Measurements from ENCODE around the gene CSF1R.

Gene CSF1R

GRCh38 chr5:150069672-150070627 lies 16.4 kb downstream of the CSF1R start:
- ATAC-seq (no peak), DNase-seq (no peak)

DNA sequence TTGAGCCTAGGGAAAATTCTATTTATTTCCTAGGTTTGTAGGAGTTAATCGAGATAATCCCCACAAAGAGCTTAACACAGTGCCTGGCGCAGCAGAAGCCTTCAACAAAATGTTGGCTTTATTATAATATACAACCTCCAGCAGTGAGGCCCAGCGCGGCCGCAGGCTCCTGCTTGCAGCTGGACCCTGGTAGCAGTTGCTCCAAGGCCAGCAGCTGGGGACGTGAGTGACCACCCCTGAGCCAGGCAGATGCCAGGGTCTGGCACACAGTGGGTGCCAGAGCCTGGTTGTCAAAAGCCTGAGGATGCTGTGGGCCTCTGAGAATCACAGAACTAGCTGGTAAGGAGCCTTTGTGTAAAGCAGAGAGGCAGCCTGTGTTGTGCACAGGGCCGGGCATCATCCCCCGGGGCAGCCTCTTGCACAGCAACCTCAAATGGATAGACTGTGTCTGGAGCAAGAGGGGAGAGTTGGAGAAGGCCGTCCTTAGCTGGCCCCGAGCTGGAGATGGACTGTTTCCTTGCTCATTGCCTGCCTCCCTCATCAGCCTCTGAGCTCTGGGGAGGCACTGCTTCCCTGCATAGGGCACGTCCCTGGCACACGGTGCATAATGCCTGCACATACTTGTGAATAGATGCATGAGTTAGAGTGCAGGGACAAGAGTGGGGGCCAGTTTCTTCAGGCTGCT lies 17.3 kb downstream of the CSF1R start:
- DNase-seq (no peak), ATAC-seq (no peak)

DNA sequence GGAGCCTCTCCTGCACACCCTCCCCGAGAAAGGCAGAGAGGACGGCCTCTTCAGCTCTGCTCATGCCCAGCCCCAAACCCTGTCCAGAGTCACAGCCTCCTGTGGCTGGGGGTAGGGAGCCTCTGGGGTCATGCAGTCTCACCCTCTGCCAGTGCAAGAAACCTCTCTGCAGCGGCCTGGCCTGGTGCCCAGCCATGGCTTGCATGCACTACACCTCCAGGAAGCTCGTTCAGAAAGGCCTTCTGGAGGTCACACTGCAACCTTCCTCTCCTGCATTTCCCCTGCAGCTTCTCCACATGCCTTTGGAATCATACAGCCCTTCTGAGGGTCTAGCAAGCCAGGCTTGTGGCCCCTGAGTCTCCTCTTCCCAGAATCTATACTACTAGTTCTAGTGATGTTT lies 17.9 kb downstream of the CSF1R start:
- DNase-seq (no peak), ATAC-seq (no peak)

GRCh38 chr5:150068071-150068470 lies 18.3 kb downstream of the CSF1R start:
- ATAC-seq (no peak), DNase-seq (no peak)

DNA sequence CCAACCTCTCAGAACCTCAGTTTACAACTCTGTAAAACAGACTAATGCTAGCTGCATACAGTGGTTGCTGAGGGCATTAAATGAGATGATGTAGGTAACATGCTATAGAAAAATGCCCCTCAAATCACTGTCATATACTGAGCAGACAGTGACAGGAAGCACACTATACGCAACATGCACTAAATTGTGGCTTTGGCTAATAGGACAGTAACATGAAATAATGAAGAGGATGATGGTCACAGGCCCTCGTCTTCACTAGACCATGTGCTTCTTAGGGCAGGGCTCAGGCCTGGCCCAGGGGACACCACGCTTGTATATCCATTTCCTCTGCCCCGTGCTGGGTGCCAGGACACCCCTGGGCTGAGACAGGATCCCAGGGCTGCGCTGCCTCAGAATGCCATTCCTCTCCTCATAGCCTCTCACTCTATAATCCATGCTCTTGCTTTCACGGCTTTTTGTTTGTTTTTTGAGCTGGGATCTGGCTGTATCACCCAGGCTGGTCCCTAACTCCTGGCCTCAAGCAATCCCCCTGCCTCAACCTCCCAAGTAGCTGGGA lies 18.9 kb downstream of the CSF1R start:
- ATAC-seq (no peak), DNase-seq (no peak)

DNA sequence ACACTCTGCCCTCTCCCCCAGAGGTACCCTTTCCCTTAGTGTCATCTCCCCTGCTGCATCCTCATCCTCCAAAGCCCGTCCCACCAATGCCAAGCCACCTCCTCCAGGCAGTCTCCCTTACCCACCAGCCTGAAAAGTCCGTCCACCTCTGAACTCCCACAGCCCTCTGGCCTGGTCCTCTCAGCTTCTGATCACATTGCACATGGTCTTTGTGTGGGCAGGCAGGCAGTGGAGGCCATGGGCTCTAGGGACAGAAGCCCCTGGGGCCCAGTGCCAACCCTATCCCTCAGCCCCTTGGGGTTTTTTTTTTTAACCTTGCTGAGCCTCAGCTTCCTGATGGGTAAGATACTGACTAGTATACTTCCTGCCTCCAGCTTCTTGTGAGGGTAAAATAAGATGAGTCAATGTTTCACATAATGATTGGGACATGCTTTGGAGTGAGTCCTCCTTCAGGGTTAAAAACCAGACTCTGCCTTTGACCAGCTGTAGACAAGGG lies 19.4 kb downstream of the CSF1R start:
- ATAC-seq (peak; percentile 60), DNase-seq (no peak)

GRCh38 chr5:150066436-150066835 lies 19.9 kb downstream of the CSF1R start:
- no peak for ATAC-seq
- DNase-seq = no peak

DNA sequence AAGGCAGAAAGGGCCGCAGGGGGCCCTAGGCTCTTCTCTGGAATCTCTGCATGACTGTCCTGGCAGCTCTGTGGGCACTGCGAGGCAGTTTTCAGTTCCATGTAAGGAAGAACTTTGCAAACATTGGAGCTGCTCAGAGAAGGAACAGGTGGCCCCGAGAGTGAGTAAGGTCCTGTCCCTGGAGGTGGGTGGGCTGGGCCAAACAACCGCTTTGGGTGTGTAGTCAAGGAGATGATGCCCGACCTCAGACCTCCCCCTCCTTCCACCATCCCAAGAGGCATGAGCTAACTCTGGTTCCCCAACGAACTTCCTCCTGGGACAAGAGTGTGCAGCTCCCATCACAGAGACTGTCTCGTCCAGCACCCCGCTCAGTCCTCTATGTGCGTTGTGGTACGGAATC lies 20.5 kb downstream of the CSF1R start:
- no peak for ATAC-seq
- no peak for DNase-seq

- DNase-seq (no peak), ATAC-seq (no peak)
These were observed 21.0 kb downstream of the CSF1R start for GRCh38 chr5:150065346-150065745.

- ATAC-seq (no peak), DNase-seq (no peak)
These were observed 21.6 kb downstream of the CSF1R start for GRCh38 chr5:150064681-150065220.

GRCh38 chr5:150063638-150064037 lies 22.7 kb downstream of the CSF1R start:
- no peak for ATAC-seq
- DNase-seq = no peak

DNA sequence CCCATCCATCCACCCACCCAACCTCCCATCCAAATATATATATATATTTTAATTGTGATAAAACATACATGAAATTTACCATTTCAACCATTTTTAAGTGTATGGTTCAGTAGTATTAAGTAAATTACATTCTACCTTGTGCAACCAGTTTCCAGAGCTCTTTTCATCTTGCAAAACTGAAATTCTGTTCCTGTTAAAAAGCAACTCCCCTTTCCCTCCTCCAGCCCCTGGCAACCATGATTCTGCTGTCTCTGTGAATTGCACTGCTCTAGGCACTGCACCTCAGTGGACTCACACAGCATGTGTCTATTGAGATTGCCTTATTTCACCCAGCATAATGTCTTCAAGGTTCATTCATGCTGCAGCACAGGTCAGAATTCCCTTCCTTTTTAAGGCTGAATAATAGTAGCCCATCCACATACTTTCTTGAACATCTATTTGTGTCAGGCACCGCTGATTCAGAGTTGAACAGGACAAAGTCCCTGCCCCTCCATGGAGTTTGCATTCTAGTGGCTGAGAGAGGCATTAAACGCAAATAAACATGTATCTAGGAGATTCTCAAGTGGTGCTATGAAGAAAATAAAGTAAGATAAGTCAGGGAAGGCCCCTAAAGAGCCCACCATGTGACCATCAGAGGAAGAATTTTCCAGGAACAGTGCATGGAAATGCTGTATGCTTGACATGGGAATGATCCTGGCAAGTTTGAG lies 24.0 kb downstream of the CSF1R start:
- ATAC-seq = no peak
- no peak for DNase-seq

- ATAC-seq (no peak), DNase-seq (no peak)
These were observed 24.8 kb downstream of the CSF1R start for GRCh38 chr5:150061538-150061995.

DNA sequence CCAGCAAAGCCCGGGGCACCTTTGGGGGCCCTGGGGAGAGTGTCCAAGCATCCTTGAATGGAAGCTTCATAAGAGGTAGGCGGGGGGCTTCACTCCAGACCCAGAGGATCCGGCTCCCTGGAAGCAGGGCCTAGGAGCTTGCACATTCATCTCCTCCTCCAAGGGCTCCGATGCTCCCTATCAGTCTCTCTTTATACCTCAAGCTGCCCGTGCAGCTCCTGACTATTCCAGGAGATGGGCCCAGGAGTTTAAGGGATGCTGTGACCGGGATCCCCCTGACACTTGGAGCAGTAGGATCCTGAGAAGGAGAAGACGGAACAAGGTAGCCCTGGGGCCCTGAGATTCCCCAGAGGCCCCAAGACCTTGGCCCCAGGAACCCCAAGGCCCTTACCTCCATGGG lies 25.9 kb downstream of the CSF1R start:
- DNase-seq = no peak

DNA sequence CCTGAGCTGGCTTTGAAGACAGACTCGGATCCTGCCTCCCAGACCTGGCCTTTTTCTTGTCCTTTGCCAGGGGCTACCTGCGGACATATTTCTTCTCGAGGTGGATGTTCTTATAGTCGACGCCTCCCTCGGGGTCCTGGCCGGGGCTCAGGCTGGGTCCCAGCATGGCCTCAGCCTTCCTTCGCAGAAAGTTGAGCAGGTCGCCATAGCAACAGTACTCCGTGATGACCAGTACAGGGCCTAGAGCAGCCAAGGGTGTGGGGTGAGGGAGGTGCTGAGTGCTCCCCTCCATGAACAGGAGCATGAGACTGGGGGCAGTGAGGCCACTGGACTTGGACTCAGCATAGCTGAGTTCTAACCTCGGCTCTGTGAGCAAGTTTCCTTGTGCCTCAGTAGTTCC lies 26.7 kb downstream of the CSF1R start:
- ATAC-seq (no peak), DNase-seq (no peak)

More for the DNA sequence above, 25.9 kb downstream of the CSF1R start:
- no peak for ATAC-seq

GRCh38 chr5:150058480-150059126 lies 27.8 kb downstream of the CSF1R start:
- no peak for DNase-seq
- ATAC-seq = peak; percentile 29

- ATAC-seq (no peak), DNase-seq (no peak)
These were observed 28.4 kb downstream of the CSF1R start for GRCh38 chr5:150057996-150058395.

GRCh38 chr5:150057511-150057910 lies 28.8 kb downstream of the CSF1R start:
- DNase-seq = no peak
- no peak for ATAC-seq

DNA sequence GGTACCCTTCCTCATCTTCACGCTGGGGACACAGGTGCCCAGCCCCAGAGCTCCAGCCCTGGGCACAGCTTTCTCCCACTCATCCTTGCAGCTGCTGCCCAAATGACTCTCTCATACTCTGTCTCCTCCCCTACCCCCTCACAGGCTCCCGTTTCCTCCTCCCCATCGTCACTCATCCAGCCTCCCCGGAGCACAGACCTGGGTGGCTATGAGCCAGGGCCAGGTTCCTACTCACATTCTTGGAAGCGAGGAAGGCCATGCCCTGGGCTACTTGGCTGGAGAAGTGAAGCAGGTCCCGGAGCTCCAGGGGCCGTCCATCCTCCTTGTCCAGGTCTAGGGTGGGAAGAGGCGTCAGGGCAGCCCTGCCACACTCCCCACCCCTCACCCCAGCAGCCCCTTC lies 29.3 kb downstream of the CSF1R start:
- DNase-seq = no peak
- no peak for ATAC-seq

GRCh38 chr5:150056075-150056443 lies 30.3 kb downstream of the CSF1R start:
- no peak for ATAC-seq
- no peak for DNase-seq

DNA sequence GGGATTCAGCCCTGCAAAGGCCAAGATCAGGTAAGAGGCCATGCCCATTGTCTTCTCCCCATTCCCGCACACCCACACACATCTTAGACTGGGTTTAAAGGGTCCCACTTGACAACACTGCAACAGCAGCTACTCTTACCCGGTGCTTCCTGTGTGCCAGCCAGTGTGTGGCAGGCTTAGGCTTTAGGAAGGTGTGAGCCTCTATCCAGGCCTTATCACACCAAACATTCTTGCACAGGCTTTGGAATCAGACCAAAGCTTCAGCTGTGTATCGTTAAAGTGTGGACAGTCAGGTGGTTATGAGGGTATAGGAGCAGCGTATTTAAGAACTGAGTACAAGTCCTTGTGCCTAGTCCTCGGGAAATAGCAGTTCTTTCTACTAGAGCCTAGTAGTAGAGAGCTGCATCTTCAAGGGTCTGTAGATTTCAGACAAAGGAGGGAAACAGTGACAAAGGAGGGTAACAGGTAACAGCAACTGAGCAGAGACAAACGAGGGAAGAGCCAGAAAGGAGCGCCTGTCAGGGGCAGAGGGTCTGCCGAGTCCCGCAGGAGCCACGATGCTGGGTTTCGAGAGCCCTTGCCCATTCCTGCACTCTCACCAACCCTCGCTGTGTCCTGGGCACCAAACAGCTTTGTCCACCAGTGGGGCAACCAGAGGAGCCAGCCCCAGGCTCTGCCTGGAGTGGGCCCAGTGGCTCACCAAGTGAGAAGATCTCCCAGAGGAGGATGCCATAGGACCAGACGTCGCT lies 30.9 kb downstream of the CSF1R start:
- ATAC-seq (no peak), DNase-seq (no peak)

Data from stimulated activated naive CD8-positive, alpha-beta T cell treated with anti-CD3 and anti-CD28 coated beads, Interleukin-15, Interleukin-2, amounts not matched to agents 100 U/mL and 50 U/mL, for 24 hours (primary cell).